ENCODE measurements around the gene RNF115.
"Not testable (repeated sequence)": the region's sequence is repeated elsewhere in the genome, so short reads cannot be mapped to it uniquely, and the experiment has no call there.

Gene RNF115

DNA sequence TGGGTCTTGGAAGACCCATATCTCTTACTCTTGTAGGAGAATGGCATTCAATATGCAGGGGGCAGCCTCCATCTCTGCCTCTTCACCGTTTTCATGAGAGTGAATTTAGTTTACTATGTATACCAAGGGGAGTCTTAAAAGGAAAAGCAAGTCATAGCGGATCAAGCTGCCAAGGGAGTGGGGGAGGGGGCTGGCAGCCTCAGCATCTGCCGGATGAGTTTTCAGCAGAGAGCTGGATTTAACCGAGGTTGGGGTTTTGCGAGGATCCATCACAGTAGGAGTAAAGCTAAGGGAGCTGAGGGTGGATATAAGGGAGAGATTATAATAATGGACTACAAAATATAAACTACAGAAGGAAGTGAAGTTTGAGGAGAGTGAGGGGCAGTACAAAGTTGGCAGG is 94.7 kb downstream of the RNF115 start:
- in situ Hi-C loops (cut with MboI; ENCODE audit: low pct_unique_long_range_greater_than_20kb, low sequenced_read_pairs, unreplicated experiment): loop anchor here (25.0 kb wide), 1 partner anchor 142 kb away; no protein-coding TSS in a partner anchor
- TF ChIP-seq CTCF (IDR thresholded peaks at IDR 0.05; ENCODE audit: extremely low read depth, insufficient read depth, missing control alignments): no peak
- DNase-seq (ENCODE audit: low spot score): no peak

DNA sequence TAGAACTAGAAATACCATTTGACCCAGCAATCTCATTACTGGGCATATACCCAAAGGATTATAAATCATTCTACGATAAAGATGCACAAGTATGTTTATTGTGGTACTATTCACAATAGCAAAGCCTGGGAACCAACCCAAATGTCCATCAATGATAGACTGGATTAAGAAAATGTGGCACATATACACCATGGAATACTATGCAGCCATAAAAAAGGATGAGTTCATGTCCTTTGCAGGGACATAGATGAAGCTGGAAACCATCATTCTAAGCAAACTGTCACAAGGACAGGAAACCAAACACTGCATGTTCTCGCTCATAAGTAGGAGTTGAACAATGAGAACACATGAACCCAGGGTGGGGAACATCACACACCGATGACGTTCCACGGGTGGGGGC is 97.7 kb downstream of the RNF115 start:
- in situ Hi-C loops (cut with MboI; ENCODE audit: low pct_unique_long_range_greater_than_20kb, low sequenced_read_pairs, unreplicated experiment): loop anchor here (25.0 kb wide), 1 partner anchor 139 kb away; no protein-coding TSS in a partner anchor
- DNase-seq (ENCODE audit: low spot score): not testable (repeated sequence)

DNA sequence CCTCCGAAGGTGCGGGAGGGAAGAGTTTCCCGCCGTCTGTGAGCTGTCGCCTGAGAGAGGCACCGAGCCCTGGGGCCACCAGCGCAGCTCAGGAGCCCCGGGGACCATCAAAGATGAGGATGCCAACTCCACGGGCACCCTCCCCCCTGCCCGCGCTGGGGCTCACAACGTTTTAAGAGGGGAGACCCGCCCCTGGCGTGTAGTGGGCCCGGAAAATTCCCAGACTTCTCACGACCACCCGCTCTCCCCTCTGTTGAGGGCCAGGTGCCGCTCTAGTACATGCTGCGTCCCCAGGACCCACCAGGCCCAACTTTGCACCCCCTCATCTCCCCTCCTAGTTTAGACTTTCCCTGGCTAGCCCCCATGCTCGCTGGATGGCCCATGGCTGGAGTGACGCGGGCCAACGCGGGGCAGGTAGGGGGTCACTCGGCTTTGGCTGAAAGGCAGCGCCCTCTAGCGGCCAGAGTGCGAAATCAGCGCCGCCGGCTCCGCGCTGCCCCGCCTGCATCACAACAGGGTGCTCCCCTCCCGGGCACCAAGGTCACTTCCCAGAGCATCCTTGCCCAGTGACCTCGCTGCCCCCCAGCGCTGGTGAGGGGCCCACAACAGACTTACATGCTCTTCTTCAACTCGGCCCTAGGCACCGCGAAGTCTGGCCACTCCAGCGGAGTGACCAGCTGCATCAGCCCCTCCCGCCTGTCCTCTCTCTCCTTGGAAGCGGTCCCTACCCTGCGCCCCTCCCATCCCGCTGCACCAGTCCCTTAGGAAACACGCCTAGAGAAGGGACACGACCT is 102.8 kb downstream of the RNF115 start:
- peak; percentile 71 for DNase-seq (ENCODE audit: low spot score)
- in situ Hi-C loops (cut with MboI; ENCODE audit: low pct_unique_long_range_greater_than_20kb, low sequenced_read_pairs, unreplicated experiment): no loop called here
- TF ChIP-seq CTCF (IDR thresholded peaks at IDR 0.05; ENCODE audit: extremely low read depth, insufficient read depth, missing control alignments): peak; percentile 95

DNA sequence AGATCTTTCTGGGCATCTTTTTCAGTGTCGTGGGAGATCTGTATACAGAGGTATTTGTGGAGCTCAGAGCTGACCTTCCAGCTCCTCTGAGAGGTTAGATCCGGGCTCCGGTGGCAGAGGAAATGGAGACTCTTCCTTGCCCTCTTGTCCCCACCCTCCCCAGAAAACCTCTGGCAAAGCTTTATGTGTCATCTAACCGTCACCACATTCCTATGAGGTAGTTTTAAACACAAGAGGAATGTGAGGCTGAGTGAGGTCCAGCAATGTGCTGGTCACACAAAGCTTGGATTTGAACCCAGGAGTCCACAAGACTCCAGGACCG is 103.4 kb downstream of the RNF115 start:
- no peak for TF ChIP-seq CTCF (IDR thresholded peaks at IDR 0.05; ENCODE audit: extremely low read depth, insufficient read depth, missing control alignments)
- in situ Hi-C loops (cut with MboI; ENCODE audit: low pct_unique_long_range_greater_than_20kb, low sequenced_read_pairs, unreplicated experiment): no loop called here
- DNase-seq (ENCODE audit: low spot score): no peak

- no peak for TF ChIP-seq CTCF (IDR thresholded peaks at IDR 0.05; ENCODE audit: extremely low read depth, insufficient read depth, missing control alignments)
- in situ Hi-C loops (cut with MboI; ENCODE audit: low pct_unique_long_range_greater_than_20kb, low sequenced_read_pairs, unreplicated experiment): no loop called here
- DNase-seq (ENCODE audit: low spot score): peak; percentile 36
These were observed 104.4 kb downstream of the RNF115 start, which contains the start of gene CD160 for GRCh38 chr1:145719230-145720079. Gene CD160 (plus strand): TSS chr1:145719499. CDS start chr1:145728328, 8,829 bp downstream.

GRCh38 chr1:145718465-145718864 is 105.4 kb downstream of the RNF115 start:
- DNase-seq (ENCODE audit: low spot score); in situ Hi-C loops (cut with MboI; ENCODE audit: low pct_unique_long_range_greater_than_20kb, low sequenced_read_pairs, unreplicated experiment): not testable (repeated sequence)

- TF ChIP-seq CTCF (IDR thresholded peaks at IDR 0.05; ENCODE audit: extremely low read depth, insufficient read depth, missing control alignments): no peak
- in situ Hi-C loops (cut with MboI; ENCODE audit: low pct_unique_long_range_greater_than_20kb, low sequenced_read_pairs, unreplicated experiment): no loop called here
- DNase-seq (ENCODE audit: low spot score): no peak
These were observed 106.1 kb downstream of the RNF115 start for GRCh38 chr1:145717833-145718232.
